ENCODE data around the gene RNF2.

Gene RNF2

DNA sequence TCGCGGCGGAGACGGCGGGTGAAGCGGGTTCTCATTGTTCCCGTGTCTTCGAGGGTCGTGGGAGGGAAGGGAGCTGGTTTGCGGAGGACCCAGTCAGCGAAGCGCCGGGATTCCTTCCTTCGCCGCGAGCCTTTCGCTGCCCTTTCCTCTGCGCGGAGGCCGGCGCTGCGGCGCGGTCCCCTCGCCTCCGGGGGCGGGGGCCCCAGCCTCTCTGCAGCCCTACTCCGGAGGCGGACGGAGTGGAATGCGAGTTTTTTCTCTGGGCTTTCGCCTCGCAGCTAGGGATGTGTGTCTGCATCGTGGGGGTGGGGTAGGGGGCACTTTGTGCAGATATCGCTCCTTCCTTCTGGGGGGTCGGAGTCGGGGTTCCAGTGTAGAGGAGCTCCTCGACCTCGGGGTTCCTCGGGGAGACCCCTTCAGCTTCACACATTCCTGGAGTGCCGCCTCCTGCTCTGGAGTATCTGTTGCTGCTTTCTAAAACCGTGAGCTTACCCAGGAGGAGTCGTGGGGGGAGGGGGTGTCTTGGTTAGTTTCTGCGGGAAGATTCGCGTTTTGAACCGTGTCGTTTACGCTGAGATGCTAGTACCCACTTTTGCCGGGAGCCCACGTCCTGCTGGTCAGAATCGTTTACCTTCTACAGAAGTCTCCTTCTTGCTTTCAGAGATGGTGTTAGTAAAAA, 595 bp downstream of the RNF2 start:
- TF ChIP-seq, protein P1, sequence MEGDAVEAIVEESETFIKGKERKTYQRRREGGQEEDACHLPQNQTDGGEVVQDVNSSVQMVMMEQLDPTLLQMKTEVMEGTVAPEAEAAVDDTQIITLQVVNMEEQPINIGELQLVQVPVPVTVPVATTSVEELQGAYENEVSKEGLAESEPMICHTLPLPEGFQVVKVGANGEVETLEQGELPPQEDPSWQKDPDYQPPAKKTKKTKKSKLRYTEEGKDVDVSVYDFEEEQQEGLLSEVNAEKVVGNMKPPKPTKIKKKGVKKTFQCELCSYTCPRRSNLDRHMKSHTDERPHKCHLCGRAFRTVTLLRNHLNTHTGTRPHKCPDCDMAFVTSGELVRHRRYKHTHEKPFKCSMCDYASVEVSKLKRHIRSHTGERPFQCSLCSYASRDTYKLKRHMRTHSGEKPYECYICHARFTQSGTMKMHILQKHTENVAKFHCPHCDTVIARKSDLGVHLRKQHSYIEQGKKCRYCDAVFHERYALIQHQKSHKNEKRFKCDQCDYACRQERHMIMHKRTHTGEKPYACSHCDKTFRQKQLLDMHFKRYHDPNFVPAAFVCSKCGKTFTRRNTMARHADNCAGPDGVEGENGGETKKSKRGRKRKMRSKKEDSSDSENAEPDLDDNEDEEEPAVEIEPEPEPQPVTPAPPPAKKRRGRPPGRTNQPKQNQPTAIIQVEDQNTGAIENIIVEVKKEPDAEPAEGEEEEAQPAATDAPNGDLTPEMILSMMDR (conservative IDR thresholded peaks at IDR 0.05; ENCODE audit: control insufficient read depth, insufficient read depth, low read depth, low read length) = no peak
- peak overlapping the region; percentile 86 for H3K4me3 ChIP-seq (ENCODE audit: control insufficient read depth, low read depth, low read length)
- peak; percentile 21 for DNase-seq (ENCODE audit: low read depth)

DNA sequence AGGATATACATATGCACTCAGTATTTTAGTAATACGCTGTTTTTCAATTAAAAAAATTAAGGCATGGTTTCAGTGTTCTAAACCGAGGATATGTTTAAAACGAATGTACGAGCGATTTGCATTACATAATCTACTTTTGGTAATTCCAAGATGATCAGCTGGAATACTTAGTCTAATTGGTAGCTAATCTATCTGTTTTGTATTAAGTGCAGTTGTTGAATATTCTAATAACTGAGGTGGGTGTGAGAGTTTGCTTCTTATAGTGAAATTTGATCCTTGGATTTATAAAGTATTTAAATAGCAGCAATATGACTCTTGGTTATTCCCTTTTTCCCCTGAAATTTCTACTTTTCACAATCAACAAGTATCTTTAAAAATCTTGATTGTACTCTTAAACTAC, 1.3 kb downstream of the RNF2 start:
- H3K4me3 ChIP-seq (ENCODE audit: control insufficient read depth, low read depth, low read length) = peak overlapping the region; percentile 86
- no peak for DNase-seq (ENCODE audit: low read depth)
- TF ChIP-seq, protein P1 (conservative IDR thresholded peaks at IDR 0.05; ENCODE audit: control insufficient read depth, insufficient read depth, low read depth, low read length) = no peak

DNA sequence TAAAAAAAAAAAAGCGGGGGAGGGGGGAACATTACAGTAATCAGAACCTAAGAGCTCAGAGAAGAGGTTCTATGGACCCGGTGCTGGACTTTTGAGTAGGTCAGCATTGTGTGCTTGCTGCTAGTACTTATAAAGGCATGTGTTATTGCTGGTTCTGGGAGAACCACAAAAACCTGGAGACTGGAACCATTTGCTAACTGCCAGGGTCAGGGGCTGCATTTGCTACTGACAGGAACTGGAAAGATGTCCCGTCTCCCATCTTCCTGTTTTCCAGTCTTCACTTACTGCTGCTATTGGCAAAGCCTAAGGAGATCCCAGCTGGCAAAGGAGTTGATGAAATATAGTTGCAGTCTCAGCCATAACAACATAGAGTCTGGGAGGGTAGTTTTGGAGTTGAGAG, 4.3 kb downstream of the RNF2 start:
- DNase-seq (ENCODE audit: low read depth) = no peak
- no peak overlapping the region for H3K4me3 ChIP-seq (ENCODE audit: control insufficient read depth, low read depth, low read length)
- TF ChIP-seq, protein P1 (conservative IDR thresholded peaks at IDR 0.05; ENCODE audit: control insufficient read depth, insufficient read depth, low read depth, low read length) = no peak

DNA sequence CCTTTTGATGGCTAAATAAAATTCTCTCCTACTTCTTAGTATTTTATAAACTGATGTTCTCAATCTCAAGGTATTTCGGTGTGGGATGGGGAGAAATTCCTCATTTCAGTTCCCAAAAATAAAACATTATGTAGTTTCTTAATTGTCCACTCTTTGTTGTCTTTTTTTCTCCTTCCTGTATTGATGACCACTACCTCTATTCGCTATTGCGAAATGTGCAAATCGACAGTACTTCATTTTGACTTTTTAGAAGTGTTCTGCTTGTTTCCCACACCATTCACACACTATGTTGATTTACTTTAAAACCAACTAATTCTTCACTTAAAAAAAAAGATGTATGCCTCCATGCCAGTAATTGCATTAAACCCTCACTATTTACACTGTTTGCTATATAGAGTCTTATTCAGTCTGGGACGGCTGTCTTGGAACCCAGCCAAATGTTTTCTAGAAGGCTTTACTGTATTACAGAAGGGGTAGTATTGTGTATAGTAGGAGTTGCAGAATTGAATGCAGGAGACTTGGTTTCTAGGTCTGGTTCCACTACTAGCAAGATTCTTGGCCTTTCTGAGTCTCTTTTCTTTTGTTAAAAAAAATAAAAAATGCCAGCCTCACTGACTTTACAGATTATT, 5.6 kb downstream of the RNF2 start:
- H3K4me3 ChIP-seq (ENCODE audit: control insufficient read depth, low read depth, low read length) = no peak overlapping the region
- peak; percentile 14 for DNase-seq (ENCODE audit: low read depth)
- TF ChIP-seq, protein P1 (conservative IDR thresholded peaks at IDR 0.05; ENCODE audit: control insufficient read depth, insufficient read depth, low read depth, low read length) = no peak

GRCh38 chr1:185053204-185053603, 7.8 kb downstream of the RNF2 start:
- DNase-seq (ENCODE audit: low read depth) = no peak
- TF ChIP-seq, protein P1 (conservative IDR thresholded peaks at IDR 0.05; ENCODE audit: control insufficient read depth, insufficient read depth, low read depth, low read length) = no peak
- no peak overlapping the region for H3K4me3 ChIP-seq (ENCODE audit: control insufficient read depth, low read depth, low read length)

DNA sequence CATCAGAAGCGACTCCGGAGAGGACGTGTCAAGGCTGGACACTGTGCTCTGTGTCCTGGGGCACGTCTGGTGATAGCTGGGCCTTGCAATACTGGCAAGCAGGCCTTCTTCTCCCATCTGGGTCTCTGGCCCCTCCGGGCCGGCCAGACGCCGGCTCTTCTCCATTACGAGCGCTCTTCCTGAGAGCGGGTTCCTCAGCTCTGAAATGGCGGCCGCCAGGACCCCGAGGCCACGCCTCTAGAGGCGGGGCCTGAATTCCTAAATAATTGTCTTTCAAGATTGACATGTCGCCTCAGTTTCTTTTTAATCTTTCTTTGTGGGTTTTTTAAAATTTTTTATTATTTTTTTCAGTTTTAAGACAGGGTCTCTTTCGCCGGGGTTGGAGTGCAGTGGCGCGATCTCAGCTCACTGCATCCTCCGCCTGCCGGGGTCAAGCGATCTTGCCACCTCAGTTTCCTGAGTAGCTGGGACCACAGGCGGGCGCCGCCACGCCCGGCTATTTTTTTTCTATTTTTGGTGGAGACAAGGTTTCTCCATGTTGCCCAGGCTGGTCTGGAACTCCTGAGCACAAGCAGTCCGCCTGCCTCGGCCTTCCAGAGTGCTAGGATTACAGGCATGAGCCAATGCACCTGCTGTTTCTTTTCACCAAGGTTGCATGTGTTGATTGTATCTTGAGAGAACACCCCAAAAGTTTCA, 9.2 kb downstream of the RNF2 start:
- H3K4me3 ChIP-seq (ENCODE audit: control insufficient read depth, low read depth, low read length) = no peak overlapping the region
- TF ChIP-seq, protein P1 (conservative IDR thresholded peaks at IDR 0.05; ENCODE audit: control insufficient read depth, insufficient read depth, low read depth, low read length) = no peak
- DNase-seq (ENCODE audit: low read depth) = no peak

All from fibroblast of mammary gland (primary cell).